CD4-positive, alpha-beta T cell treated with Interleukin-1 beta for 1 hour (primary cell): ENCODE results near the gene CATSPER3.

Experiments
- DNase-seq, 2 donors: peaks; one replicate each; pipeline ENCODE4 v3.0.0-alpha.2; 2020 to 2022

CATSPER3 gene

DNA sequence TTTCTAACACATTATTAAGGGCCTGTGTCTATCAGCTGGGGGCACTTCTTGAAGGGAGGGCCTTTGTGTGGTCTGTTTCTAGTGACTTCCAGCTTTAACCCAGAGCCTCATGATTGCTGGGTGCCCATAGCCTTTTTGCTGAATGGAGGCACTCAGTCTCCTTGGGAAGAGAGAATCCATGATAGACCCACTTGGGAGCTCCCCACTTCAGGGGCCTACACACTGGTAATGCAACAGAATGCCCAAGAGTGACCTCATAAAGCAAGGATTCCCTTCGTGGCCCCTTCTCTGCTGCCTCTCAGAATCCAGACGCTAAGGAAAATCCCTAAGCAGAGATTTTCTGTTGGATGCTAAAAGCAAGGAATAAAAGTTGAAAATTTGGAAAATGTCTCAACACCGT, at the start of gene CATSPER3:
CATSPER3 (plus strand) TSS at position 301 of the 400 bp plus-strand sequence; CDS start at position 386, 85 bp downstream.
- no peak for DNase-seq

DNA sequence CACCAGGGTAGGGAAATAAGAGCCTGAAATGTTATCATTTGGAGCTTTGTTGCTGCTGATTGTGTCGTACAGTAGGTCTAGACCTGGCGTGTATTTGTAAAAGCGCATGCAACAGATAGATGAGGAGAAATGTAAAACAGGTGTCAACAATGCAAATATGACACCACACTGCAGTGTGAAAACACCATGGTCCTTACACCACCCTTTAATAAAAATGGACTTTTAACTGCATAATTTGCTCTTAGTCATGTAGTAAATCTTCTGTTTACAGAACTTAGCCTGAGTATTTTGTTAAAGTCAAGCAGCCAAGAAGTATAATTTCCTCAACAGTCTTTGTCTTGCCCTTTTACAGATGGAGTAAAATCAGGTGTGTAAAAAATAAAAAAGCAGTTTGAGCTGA, 48.8 kb upstream of the CATSPER3 start:
- no peak for DNase-seq

DNA sequence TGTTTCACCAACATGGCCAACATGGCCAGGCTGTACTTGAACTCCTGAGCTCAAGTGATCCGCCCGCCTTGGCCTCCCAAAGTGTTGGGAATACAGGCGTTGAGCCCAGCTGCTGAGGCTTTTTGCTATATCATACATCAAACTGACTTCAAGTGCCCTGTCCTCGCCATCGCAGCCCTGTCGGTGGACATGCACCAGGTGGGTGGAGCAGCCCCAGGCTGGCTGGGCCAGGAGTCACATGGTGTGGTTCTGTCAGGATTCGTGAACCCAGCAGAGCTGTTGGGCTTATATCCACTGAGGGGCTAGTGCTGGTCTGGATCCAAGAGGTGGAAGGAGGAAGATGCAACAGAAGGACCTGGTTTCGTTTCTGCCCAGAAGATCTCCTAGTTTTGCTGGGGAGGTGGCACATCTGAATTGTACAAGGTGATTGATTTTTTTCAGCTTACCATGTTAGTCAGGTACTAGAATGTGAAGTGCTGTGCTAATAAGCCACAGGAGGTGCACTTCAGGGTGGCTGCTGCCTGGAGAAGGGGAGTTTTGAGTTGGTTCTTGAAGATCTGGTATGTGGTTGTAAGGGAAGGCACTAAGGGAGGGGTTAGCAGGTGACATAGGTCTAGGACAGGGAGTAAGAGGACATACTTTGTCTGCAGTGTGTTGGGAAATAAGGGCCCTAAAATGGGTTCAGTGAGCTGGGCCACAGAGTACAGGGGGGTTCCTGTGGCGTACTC, 46.7 kb upstream of the CATSPER3 start:
- DNase-seq = no peak

DNA sequence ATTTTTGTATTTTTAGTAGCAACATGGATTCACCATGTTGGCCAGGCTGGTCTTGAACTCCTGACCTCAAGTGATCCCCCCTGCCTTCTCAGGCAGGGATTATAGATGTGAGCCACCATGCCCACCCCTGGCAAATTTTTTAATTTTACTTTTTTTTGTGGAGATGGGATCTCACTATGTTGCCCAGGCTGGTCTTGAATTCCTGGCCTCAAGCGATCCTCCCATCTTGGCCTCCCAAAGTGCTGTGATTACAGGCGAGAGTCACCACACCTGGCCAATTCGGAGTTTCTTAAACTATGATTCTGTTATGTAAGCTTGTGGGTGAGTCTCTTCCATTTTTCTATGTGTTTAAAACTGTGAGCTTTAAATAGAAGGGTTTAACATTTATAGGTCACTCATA, 35.2 kb upstream of the CATSPER3 start:
- no peak for DNase-seq

DNA sequence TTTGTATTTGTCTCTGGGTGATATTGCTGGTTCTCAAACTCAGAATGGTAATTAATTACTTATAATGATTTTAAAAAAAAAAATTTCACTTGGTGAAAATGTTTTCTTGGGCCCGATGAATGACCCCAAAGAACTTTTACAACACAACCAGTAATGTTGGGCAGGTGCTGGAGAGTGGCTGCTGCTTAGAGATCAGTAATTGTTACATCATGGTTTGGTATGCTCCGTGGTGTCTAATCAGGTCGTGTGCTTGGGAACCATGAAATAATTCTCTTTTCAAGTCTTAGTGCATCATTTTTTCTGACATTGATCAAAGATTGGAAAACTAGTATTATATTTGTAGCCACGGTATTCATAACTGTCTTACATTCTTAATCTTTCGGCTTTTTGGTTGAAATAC, 33.5 kb upstream of the CATSPER3 start:
- no peak for DNase-seq

DNA sequence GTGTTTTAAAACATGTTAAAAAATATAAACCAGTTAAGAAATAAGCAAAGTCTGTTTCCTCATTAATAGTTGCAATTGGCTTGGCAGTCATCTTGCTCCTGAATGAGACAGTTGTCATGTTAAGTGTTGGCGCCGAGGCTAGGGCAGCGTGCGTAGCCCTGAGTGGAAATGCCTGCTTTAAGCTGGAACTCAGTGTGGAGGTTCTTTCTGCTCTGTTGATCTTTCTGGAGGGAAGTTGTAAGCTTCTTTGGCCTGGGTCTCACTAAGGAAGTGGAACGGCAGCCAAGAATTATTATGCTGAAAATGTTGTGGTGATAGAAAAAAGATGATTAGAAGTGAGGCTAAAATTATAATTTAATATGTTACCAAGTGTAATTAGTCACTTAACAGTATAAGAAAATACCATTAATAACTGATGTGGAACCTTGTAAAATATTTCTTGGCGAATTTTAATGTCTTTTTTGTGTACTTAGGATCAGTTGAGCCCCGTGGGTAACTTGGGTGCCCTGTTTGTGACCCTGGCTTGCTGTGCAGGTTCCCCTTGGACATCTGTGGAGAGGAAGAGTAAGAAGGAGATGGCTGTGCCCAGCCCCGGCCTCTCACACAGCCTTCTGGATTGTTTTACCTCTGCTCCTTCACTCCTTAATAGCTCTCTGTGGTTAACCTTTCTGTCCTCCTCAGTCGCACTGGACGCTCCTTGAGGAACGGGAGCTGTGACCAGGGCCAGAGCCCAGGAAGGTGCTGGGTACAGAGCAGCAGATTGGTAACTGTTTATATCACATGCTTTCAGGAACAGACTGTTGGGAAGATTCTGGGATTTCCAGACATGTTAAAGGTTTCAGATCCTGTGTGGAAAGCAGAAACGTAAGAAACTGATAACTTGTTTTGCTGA, 31.8 kb upstream of the CATSPER3 start:
- DNase-seq = no peak

DNA sequence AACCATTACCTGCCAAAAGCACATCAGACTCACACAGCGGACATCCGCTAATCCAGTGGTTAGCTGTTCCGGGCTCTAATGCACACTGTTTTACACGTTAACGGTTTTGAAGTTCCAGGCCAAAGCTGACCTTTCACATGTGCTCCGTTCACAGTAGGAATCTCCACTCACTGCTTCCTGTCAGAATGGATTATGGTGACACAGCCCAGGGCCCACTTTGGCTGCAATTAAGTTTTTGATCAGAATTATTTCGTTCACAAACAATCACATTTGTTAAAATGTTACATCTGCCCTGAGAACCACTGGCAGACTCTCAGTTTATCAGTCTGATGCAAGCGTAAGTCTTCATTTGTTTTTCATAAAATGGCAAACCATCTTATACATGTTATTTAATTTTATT, 30.2 kb upstream of the CATSPER3 start:
- no peak for DNase-seq

DNA sequence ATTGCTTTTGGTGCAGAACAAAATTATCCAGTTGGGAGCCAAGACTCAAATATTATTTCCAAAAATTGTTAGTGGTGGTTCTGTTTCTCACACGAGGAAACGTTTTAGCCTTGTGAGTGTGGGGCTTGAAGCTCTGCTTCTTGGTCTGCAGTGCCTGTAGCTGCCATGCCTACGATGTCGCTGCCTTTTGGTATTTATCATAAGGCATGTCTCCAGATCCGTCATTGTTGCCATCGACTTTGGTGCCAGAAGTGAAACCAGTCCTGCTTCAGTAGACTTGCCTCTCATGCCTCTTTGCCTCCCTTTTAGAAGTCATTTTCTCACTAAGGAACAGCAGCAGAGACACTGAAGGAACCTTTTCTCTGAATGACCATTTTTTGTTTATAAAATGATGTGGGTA, 29.7 kb upstream of the CATSPER3 start:
- DNase-seq = no peak

DNA sequence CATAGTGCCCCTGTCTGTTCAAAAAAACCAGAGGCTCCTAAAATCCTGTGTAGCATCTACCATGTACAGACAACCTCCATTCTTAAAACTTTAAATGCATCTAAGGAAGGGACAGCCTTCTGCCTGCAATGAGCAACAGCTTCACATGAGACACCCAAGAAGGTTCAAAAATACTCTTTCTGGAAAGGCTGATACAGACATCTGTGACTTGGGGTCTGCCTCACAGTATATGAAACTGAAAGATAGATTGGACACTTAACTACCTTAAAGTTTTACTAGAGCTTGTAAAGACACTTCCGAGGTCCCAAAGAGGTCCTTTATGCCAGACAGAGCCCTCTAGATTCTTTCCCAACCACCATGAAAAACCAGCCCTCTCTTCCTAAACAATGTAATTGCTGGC, 28.2 kb upstream of the CATSPER3 start:
- DNase-seq = no peak

DNA sequence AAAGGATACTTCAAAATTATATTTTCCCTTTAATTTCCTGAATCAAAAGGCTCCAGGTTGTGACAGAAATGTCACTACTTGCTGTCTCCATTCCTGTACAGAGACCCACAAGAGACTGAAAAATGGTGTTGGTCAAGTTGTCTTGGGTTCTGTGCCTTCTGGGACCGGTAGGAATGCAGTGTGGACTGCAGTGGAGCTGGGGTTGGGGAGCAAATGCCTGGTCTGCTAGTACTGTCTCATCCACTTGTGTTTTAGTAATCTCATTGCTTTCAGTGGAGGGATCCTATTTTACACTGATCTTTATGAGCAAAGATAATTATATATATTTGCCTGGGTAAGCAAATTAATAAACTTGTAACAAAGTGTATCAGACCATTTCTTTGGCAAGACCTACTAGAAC, 24.2 kb upstream of the CATSPER3 start:
- DNase-seq = no peak

DNA sequence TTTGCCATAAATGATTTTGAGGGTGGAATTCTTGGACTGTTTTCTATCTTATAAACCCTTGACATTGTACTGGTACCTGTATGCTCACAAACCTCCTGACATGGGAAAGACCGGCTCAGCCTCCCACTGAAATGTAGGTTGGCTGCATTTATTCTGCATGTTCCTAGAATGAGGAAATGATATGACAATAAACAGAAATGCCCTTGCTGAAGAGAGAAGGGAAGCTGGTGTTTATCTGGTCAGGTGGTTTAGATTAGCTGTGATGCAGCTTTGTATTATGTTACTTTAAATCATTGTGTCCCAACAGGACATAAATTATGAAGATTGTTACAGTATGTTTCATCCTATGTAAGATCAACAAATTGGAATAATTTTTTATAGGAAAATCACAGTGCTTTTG, 23.1 kb upstream of the CATSPER3 start:
- DNase-seq = no peak

DNA sequence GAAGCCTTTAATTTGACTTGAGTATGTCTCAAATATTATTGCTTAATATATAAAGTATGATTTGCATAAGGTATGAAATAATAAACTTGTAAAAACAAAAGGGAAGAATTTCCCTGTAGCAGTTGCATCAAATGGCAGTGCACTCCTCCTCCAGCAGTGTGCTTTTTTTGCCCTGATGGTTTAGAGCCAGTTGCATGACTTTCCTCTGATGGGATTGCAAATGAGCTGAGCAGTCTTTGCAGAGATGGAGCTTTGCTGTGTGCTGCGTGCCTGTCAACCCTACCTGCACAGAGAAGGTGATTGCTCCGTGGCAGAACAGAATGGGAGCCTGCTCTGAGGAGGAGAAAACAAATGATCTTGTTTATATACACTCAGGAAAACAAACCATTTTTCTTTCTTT, 22.7 kb upstream of the CATSPER3 start:
- no peak for DNase-seq

DNA sequence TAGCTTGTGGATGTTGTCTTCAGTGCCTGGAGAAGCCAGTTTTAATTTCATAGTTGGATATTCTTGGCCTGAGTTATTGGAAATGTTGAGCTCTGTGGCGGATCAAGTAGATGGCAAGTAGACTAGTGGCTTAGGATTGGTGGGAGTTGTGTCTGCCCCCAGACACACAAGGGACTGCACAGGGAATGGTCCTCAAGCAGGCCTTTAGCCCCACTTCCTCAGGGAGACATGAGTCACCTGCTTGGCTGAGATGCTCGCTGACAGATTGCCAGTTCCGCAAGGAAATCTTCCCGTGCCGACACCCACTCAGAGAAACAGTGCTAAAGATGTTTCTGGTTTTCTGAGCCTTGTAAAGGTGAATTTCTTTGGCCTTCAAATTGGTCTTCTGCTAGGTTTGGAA, 18.8 kb upstream of the CATSPER3 start:
- no peak for DNase-seq

DNA sequence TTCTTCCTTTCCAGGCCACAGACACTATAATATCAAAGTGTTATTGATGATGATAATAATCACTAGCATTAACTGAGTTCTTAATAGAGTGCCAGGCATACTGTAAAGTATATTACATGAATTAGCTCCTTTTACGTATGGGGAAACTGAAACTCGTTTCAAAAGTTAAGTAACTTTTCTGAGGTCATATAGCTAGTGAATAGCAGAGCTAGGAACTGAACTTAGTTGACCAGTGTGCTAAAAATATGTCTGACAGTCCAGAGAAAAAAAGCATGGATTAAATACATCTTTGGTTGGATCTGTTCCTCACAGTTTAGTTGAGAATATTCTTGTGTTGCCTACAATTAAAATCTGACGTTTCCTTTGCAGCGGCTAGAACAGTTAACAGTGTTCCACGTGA, 18.4 kb upstream of the CATSPER3 start:
- DNase-seq = no peak

DNA sequence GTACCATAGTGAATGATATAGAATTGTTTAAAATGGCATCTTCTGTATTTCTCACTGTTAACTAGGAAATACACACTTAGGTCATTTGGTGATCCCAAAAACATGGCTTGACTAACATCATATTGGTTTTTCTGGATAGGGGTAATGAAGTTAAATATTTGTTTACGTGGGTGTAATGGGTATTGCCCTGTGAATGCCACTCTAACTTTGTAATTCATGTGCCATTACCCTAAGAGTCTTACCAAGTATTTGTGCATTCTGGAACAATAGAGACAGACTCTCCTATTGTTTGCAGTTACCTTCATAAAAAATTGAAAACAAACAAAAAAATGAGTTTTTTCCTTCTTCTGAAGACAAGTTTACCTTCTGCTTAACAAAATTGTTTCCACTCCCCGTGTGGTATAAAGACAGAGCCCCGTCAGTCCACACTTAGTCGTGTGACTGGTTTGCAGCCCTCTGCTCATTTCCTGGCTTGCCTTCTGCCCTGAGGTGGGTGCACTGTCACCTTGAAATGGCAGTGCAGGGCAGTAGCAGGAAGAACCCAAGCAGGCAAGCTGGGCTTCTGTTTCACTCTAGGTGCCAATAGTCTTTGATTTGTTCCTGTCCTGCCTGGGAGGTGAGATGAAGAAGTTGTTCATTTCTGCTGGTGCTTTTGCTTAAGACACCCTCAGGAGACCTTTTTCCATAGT, 9.6 kb upstream of the CATSPER3 start:
- DNase-seq = no peak

DNA sequence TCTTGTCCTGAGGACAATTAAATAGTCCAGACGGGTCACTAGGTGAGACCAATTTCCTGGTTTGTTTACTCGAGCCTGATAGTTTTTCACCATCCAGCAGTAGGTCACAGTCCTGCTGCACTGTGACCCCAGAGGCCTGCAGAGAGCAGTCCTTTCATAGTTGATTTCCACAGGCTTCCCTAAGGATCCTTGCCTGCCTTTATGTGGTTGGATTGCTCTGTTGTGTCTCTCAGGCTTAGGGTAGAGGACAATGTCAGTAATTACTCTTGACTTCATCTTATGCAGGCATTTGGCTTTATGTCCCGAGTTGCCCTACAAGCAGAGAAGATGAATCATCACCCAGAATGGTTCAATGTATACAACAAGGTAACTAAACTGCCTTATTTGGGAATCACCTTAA, 9.0 kb upstream of the CATSPER3 start:
- no peak for DNase-seq

DNA sequence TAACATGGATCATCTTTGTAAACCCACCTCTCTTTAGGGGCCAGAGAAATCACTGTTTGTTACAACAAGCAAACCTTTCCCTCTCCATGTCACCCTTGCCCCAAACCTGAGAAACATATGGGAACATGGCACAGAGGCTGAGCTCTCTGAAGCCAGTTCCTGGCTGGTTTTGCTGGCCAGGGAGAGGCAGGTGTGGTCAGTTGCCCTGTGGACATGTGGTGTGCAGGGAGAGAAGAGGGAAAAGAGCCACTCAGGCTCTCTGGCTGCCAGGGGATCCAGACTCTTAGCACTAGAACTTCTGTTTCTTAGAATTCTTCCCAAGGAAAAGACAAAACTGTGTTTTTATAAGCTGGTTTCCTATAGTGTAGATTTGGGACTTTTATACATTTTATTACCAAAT, 4.6 kb upstream of the CATSPER3 start:
- DNase-seq = no peak

DNA sequence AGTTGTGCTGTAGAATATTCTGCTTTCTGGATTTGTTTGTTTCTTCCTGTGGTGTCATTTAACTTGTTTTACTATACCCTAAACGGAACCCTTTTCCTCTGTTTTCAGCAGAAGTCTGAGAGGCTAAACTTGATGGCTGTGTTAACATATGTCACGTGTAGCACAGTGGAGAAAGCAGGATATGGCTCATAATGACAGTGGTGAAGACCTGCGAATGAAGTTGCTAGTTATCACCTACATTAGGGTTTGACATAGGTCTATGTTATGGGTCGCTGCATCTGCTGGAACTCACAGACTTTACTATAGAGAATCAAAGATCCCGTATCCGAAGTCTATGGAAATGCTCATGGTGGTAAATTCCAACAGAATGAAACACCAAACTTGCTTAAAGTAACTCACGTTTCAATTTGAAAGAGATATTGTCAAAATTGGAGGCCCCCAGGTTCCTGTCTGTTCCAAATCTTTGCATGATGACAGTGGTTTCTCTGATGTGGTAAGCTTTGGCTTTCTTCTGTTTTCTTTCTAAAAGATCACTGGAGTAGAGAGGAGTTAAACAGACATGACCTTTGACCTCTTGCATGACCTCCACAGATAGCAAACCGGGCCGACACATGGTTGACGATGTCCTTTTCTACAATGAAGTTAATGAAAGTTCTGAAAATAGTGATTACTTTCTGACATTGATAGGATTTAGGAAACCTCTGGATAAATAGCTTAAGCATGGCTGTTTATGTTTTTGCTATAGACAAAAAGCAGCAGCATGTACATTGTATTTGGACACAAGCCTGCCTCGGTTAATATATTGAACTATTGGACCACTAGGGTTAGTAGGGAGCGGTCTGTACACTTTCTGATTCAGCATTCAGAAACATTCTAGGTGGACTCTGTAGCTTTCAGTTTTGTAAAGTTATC, 3.1 kb upstream of the CATSPER3 start:
- peak in 1 of 2 donors; percentile 18 for DNase-seq

DNA sequence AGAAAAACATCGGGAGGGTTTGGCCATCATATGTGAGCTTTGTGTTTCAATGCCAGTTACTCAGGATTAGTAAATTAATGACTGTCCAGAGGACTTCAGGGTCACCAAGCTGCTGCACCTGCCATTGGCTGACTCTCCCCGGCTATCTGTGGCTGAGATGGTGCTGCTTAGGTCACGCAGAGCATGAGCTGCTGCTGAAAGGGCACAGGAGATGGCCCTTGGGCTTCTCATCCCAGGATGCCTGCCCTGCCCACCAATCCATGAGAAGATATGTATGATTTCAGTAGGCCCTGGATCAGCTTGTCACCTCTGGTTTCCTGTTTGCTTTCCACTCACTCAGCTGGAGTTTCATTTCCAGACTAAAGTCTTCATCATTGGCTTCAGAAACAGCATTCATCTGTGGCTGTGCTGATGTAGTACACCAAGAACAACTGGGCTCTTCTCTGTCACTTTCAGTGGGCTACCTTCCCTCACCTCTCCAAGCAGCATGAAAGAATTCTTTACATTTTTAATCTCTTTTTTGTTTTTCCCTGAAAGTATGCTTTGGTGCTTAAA, 2.4 kb upstream of the CATSPER3 start:
- no peak for DNase-seq

DNA sequence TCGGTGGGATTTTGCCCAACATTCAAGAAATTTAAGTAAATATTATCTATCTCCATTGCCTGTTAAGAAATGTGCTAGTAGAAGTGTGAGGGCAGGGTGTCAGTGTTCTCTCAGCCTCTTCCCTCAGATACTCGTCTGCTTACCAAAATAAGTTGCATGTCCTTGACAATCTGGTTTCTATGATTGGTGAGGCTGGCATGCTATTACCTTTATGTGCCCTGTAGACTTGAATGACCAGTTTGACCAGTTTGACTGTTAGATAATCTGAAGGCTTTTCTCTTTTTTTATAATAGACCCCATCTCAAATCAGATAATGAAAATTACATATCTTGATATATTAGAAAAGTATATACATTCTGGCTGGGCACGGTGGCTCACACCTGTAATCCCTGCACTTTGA, 348 bp downstream of the CATSPER3 start:
- no peak for DNase-seq

DNA sequence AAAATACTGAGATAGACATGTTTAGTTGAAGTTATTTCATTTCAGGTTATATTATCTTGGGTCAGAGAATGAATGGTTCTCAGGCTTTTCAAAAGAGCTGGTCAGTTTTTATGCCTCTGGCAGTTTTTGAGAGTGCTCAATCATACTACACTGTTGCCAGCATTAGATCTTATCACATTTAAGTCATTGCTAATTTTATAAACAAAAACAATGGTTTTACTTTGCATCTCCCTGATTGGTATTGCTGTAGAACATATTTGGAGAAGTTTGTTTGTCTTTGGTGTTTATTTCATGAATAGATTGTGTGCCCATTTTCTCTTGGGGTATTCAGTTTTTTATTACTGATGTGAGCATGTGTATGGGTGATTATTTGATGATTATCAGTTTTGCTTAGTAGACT, 1.5 kb downstream of the CATSPER3 start:
- no peak for DNase-seq

DNA sequence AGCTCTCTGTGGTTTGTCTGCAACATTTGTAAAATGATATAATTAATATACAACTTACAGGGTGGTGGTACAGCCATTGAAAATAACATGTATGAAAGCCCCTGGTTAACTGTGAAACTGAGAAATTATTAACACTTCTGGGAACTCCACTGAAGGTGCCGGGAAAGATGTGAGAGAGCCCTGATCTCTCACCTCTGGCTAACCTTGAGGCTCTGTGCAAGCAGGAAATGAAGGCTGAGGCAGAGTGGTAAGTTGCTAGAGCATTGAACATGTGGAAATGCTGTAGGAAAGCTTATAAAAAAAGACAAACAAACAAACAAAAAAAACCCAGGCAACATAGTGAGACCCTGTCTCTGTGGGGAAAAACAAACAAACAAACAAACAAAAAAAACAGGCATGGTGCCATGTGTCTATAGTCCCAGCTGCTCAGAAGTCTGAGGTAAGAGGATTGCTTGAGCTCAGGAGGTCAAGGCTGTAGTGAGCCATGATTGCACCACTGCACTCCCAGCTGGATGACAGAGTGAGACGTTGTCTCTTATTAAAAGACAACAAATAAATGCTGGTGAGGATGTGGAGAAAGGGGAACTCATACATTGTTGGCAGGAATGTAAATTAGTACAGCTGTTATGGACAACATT, 7.5 kb downstream of the CATSPER3 start:
- no peak for DNase-seq
